ENCODE results near the gene MTCL1. TPM values are rescaled to one million over a fixed set of nuclear protein-coding genes. Genes with fewer than 3 reads are reported as not detected.

MTCL1 gene
- total RNA-seq, 1 donor from 2014 or later, result 48.7 TPM

GRCh38 chr18:8742387-8743361, 37.3 kb downstream of the MTCL1 start:
- no peak for TF ChIP-seq CTCF (conservative IDR thresholded peaks at IDR 0.05)
- H3K9me3 Mint-ChIP-seq, result no peaks in the 10 kb centered on the region
- DNase-seq (ENCODE audit: extremely low spot score, unreplicated experiment), result no peak
- H3K36me3 Mint-ChIP-seq, result peaks cover 14% of the 10 kb centered on the region
- H3K27me3 Mint-ChIP-seq, result no peaks in the 10 kb centered on the region
- peaks cover 26% of the 10 kb centered on the region for H3K4me1 Mint-ChIP-seq (ENCODE audit: unreplicated experiment)
- H3K27ac Mint-ChIP-seq, result no peak overlapping the region
- H3K4me3 Mint-ChIP-seq, result no peak overlapping the region

GRCh38 chr18:8744038-8744437, 38.7 kb downstream of the MTCL1 start:
- Mint-ChIP-seq H3K4me1 (ENCODE audit: unreplicated experiment) (peaks cover 25% of the 10 kb centered on the region), H3K27me3 (no peaks in the 10 kb centered on the region), H3K36me3 (peaks cover 4% of the 10 kb centered on the region), H3K4me3 (no peak overlapping the region), H3K27ac (no peak overlapping the region), H3K9me3 (no peaks in the 10 kb centered on the region)
- TF ChIP-seq CTCF (conservative IDR thresholded peaks at IDR 0.05), result no peak
- no peak for DNase-seq (ENCODE audit: extremely low spot score, unreplicated experiment)

GRCh38 chr18:8744656-8745055, 39.3 kb downstream of the MTCL1 start:
- Mint-ChIP-seq H3K4me1 (ENCODE audit: unreplicated experiment) (peaks cover 25% of the 10 kb centered on the region), H3K36me3 (peaks cover 8% of the 10 kb centered on the region), H3K27ac (no peak overlapping the region), H3K9me3 (no peaks in the 10 kb centered on the region), H3K27me3 (no peaks in the 10 kb centered on the region), H3K4me3 (no peak overlapping the region)
- no peak for DNase-seq (ENCODE audit: extremely low spot score, unreplicated experiment)
- TF ChIP-seq CTCF (conservative IDR thresholded peaks at IDR 0.05), result no peak

- H3K9me3 Mint-ChIP-seq, result no peaks in the 10 kb centered on the region
- no peak overlapping the region for H3K27ac Mint-ChIP-seq
Measured at GRCh38 chr18:8745355-8746014, 40.1 kb downstream of the MTCL1 start.

GRCh38 chr18:8747440-8747937, 42.1 kb downstream of the MTCL1 start:
- no peaks in the 10 kb centered on the region for H3K27me3 Mint-ChIP-seq
- H3K4me3 Mint-ChIP-seq, result no peak overlapping the region
- no peaks in the 10 kb centered on the region for H3K9me3 Mint-ChIP-seq
- H3K4me1 Mint-ChIP-seq (ENCODE audit: unreplicated experiment), result peaks cover 34% of the 10 kb centered on the region
- peaks cover 11% of the 10 kb centered on the region for H3K36me3 Mint-ChIP-seq
- no peak for TF ChIP-seq CTCF (conservative IDR thresholded peaks at IDR 0.05)
- no peak for DNase-seq (ENCODE audit: extremely low spot score, unreplicated experiment)
- H3K27ac Mint-ChIP-seq, result peak overlapping the region; percentile 53

More at GRCh38 chr18:8745355-8746014, 40.1 kb downstream of the MTCL1 start:
- TF ChIP-seq CTCF (conservative IDR thresholded peaks at IDR 0.05), result no peak
- H3K4me3 Mint-ChIP-seq, result no peak overlapping the region
- H3K4me1 Mint-ChIP-seq (ENCODE audit: unreplicated experiment), result peaks cover 28% of the 10 kb centered on the region
- no peak for DNase-seq (ENCODE audit: extremely low spot score, unreplicated experiment)
- peaks cover 5% of the 10 kb centered on the region for H3K36me3 Mint-ChIP-seq
- H3K27me3 Mint-ChIP-seq, result no peaks in the 10 kb centered on the region
